Gastroesophageal sphincter (tissue), 3 donors: ENCODE results near the gene PTMS.

Source experiments
- POLR2AphosphoS5 ChIP-seq: sonication (generic); formaldehyde crosslinking; IDR thresholded peaks from one replicate; pipeline ENCODE4 v1.6.1; 2017; ENCODE audit warnings: antibody characterized with exemption
- TF ChIP-seq, protein P1 (sequence below), 4 experiments: fragments of 200-600 bp in 2 of 4; fragments of 450-650 bp in 2 of 4; sonication (generic) in 1 of 4; IDR thresholded peaks; one replicate each; pipeline ENCODE4 v1.5.1; 2017 to 2019; ENCODE audit warnings: antibody characterized with exemption in 4 of 4, mild to moderate bottlenecking in 2 of 4, moderate library complexity in 2 of 4

DNA sequence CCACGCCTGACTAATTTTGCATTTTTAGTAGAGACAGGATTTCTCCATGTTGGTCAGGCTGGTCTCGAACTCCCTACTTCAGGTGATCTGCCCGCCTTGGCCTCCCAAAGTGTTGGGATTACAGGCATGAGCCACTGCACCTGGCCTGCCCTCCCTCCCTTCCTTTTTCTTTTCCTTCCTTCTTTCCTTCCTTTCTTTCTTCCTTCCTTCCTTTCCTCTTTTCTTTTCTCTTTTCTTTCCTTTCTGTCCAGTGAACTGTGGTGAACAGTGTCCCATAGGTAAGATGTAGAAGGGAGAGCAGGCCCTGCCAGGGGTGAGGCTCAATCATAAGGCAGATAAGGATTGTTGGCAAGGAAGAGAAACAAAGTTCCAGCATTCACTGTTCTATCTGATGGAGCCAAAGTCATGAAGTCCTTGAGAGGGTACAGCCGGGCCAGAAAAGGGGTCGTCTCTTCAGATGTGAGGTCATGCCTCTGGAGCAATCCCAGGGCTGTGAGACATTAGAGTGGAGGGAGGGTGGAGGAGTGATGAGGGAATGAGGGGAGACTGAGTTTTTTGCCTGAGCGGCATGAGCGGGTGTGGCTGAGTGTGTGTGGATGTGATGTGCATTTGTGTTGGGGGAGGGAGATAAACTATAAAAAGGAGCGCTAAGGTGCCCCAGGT lies 9.0 kb upstream of the PTMS start:
- TF ChIP-seq, protein P1, sequence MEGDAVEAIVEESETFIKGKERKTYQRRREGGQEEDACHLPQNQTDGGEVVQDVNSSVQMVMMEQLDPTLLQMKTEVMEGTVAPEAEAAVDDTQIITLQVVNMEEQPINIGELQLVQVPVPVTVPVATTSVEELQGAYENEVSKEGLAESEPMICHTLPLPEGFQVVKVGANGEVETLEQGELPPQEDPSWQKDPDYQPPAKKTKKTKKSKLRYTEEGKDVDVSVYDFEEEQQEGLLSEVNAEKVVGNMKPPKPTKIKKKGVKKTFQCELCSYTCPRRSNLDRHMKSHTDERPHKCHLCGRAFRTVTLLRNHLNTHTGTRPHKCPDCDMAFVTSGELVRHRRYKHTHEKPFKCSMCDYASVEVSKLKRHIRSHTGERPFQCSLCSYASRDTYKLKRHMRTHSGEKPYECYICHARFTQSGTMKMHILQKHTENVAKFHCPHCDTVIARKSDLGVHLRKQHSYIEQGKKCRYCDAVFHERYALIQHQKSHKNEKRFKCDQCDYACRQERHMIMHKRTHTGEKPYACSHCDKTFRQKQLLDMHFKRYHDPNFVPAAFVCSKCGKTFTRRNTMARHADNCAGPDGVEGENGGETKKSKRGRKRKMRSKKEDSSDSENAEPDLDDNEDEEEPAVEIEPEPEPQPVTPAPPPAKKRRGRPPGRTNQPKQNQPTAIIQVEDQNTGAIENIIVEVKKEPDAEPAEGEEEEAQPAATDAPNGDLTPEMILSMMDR (IDR thresholded peaks at IDR 0.05): no peak
- TF ChIP-seq POLR2AphosphoS5: no peak
